Purkinje cell (primary cell): ENCODE results near the gene GEMIN8. TPM values are rescaled to one million over a fixed set of nuclear protein-coding genes. Genes with fewer than 3 reads are reported as not detected.

Experiments used
- polyA plus RNA-seq: library from polyadenylated mRNA; unstranded; fragments of >200 nt; fragmentation: Nextera tagmentation; gene quantifications from 2 replicates; pipeline ENCODE4 v1.2.1, GENCODE V29; 2014

The GEMIN8 gene, protein sequence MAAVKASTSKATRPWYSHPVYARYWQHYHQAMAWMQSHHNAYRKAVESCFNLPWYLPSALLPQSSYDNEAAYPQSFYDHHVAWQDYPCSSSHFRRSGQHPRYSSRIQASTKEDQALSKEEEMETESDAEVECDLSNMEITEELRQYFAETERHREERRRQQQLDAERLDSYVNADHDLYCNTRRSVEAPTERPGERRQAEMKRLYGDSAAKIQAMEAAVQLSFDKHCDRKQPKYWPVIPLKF
- 16.2 and 24.5 TPM in 2 replicates for polyA plus RNA-seq

DNA sequence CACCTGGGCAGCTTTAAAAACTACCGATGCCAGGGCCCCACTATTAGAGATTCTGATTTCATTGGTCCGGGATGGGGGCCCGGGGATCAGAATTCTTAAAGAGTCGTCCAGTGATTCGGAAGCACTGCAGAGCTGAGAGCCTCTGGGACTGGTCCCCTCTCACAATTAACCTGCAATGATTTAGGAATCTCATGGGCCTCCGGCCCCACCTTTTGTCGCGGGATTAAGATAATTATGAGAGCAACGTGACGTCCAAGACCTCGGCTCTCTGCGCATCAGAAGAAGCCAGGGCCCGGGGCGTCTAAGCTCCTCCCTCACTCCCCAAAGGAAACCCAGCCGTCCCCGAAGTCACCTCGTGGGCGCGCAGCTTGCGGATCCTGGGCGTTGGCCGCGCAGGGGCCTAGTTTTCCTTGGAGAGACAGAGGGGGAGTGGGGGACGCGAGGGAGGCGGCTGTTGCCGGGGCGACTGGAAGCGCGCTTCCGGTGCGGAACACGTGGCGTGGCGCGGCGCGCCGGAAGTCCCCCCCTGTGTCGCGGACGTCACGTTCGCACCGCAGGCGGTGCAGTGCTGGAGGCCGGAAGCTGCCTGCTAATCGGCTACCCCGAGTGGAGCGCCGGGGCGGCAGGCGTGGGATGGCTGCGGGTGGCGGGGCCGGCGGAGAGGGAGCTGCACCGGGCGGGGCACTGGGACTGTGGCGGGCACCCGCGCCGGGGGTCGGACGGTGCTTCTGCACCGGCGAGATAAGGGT lies at the start of gene GEMIN8:
Gene GEMIN8, minus strand, starts transcription at position 468 of the 749 bp plus-strand sequence. CDS start 8,414 bp downstream, outside the sequence.

Other genes starting within 250 kb of the GEMIN8 start
- 176 and 218 TPM in 2 replicates for gene GPM6B, start 212.8 kb downstream of the GEMIN8 start, polyA plus RNA-seq